ENCODE measurements around the gene TTC12. TPM values are rescaled to one million over a fixed set of nuclear protein-coding genes. Genes with fewer than 3 reads are reported as not detected.

Gene TTC12
- total RNA-seq, 2 donors from 2014 or later = 4.6 to 6.3 TPM

DNA sequence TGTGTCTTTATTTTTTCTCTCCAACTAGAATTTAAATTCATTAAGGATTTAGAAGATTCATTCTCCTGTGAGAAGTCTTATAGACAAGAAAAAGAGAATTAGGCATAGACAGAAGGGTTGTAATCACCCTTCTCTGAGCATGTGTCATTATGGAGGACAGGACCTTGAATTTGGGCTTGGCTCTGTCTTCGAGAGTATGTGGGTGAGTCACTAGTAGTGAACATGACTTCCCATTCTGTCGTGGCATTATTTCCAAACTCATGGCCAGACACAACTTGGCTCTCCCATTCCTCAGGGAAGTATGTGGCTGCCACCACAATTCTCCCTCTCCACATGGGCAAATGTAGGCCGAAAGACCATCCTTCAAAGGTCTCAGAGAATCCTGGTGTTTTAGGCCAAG, 58.9 kb downstream of the TTC12 start:
- no peaks in the 10 kb centered on the region for H3K36me3 ChIP-seq
- no peak overlapping the region for H3K27ac ChIP-seq
- no peaks in the 10 kb centered on the region for H3K27me3 ChIP-seq
- no peaks in the 10 kb centered on the region for H3K9me3 ChIP-seq
- H3K4me3 ChIP-seq = no peak overlapping the region
- no peak for TF ChIP-seq CTCF (IDR thresholded peaks at IDR 0.05)
- no peak for DNase-seq (ENCODE audit: low spot score)
- no peaks in the 10 kb centered on the region for H3K4me1 ChIP-seq

DNA sequence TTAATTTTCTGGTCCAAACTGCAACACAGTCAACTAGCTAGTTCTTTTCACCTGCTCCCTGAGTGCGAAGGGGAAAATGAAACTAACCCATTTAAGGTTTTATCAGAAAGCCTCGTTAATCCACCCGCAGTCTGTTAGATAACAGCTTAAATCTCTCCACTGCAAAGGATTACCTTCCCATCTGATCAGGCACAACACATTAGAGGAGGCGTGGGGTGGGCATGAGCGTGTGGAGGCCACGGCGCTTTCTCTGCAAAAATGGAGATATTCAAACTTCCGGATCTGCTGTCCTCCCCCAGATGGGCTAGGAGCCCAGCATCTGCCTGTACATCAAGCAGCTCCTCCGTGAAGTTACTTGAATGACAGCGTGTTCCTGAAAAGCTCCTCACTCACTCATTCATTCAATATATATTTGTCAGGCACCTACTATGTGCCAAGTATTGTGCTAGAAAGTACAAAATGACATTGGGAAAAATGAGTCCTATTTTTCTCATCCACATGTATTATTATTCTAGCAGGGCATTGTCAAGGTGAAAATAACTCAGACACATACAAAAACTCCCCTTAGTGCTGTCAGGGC, 59.7 kb downstream of the TTC12 start:
- Histone ChIP-seq H3K4me1 (no peaks in the 10 kb centered on the region), H3K9me3 (no peaks in the 10 kb centered on the region), H3K4me3 (no peak overlapping the region), H3K36me3 (no peaks in the 10 kb centered on the region), H3K27ac (no peak overlapping the region), H3K27me3 (no peaks in the 10 kb centered on the region)
- TF ChIP-seq CTCF (IDR thresholded peaks at IDR 0.05) = no peak
- no peak for DNase-seq (ENCODE audit: low spot score)

- no peaks in the 10 kb centered on the region for H3K4me1 ChIP-seq
- no peak for TF ChIP-seq CTCF (IDR thresholded peaks at IDR 0.05)
- no peak for DNase-seq (ENCODE audit: low spot score)
- no peak overlapping the region for H3K4me3 ChIP-seq
- no peak overlapping the region for H3K27ac ChIP-seq
- no peaks in the 10 kb centered on the region for H3K36me3 ChIP-seq
- no peaks in the 10 kb centered on the region for H3K27me3 ChIP-seq
- H3K9me3 ChIP-seq = no peaks in the 10 kb centered on the region
These were observed 61.0 kb downstream of the TTC12 start for GRCh38 chr11:113375402-113375801.

DNA sequence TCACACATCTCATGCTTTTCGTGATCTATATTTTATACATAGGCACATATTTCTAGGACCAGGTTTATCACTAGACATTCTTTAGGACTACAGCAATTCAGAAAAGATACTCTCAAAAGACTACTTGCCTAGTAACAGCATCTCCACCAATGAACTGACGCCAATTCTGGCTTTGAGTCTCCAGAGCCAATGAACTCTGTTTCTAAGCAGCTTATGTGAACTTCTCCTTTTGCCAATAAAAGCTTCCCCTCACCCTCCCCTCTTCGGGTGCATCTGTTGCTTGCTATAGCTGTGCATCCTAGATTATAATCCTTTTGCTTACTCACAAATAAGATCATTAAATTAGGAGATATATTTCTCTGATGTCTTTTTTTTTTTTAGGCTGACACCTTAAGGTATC, 61.8 kb downstream of the TTC12 start:
- TF ChIP-seq CTCF (IDR thresholded peaks at IDR 0.05) = no peak
- DNase-seq (ENCODE audit: low spot score) = no peak

DNA sequence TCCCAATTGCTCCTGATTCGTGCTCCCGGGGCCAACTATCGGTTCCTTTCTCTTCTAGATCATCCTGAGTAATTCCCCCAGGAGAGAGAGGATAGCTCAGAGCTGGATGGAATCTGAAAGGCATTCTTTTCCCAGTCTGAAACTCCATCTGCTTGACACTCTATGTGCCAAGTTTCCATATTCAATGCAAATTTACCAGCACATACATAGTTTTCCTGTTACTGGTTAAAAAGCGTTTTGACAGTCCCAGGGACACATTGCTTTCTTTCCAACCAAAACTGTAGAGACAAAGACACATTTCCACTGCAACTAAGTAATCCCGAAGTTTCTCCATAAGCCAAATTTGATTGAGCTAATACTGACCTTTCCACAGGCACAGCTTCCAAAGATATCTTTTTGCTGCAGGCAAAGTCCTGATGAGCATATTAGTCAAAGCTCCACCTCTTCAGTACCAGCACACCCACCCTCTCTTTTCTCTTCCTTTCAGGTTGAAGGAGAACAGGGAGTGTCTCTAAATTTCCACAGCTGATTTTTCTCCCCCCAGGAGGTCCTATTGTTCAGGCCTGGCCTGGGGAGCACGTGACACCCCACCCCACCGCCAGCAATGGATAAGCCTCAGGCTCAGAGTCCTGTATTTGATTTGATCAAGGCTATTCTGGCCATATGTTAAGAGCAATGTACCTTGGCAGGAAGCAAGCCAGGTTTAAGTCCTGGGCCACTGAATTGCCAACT, 63.5 kb downstream of the TTC12 start:
- H3K27ac ChIP-seq = no peak overlapping the region
- no peak for TF ChIP-seq CTCF (IDR thresholded peaks at IDR 0.05)
- no peaks in the 10 kb centered on the region for H3K4me1 ChIP-seq
- H3K4me3 ChIP-seq = no peak overlapping the region
- no peaks in the 10 kb centered on the region for H3K9me3 ChIP-seq
- DNase-seq (ENCODE audit: low spot score) = no peak
- H3K27me3 ChIP-seq = no peaks in the 10 kb centered on the region
- no peaks in the 10 kb centered on the region for H3K36me3 ChIP-seq

More for the DNA sequence above, 61.8 kb downstream of the TTC12 start:
- H3K27me3 ChIP-seq = no peaks in the 10 kb centered on the region
- no peaks in the 10 kb centered on the region for H3K4me1 ChIP-seq
- no peaks in the 10 kb centered on the region for H3K36me3 ChIP-seq
- H3K4me3 ChIP-seq = no peak overlapping the region
- H3K27ac ChIP-seq = no peak overlapping the region
- H3K9me3 ChIP-seq = no peaks in the 10 kb centered on the region

Measured in right atrium auricular region (tissue), 2 donors.